ENCODE measurements around the gene RPIA. TPM values are rescaled to one million over a fixed set of nuclear protein-coding genes. Genes with fewer than 3 reads are reported as not detected.
"Not testable (repeated sequence)": the region's sequence is repeated elsewhere in the genome, so short reads cannot be mapped to it uniquely, and the experiment has no call there.

Gene RPIA
- polyA plus RNA-seq, 2 of the 4 experiments (the other 2 are of a cell fraction), result 23.3 to 27.0 TPM

- TF ChIP-seq ATOH8 (CRISPR knock-in tag; IDR thresholded peaks at IDR 0.05; ENCODE audit: low read depth) (peak; percentile 48; the same call in 1 of the 2 replicates), MAX (IDR thresholded peaks at IDR 0.05) (peak; percentile 98), REST (IDR thresholded peaks at IDR 0.05) (peak; percentile 48), JUN (IDR thresholded peaks at IDR 0.05) (peak; percentile 82 to 86; a peak in 4 of 5 replicates), CBX8 (IDR thresholded peaks at IDR 0.05) (no peak), CBX2 (IDR thresholded peaks at IDR 0.05; ENCODE audit: borderline replicate concordance, low read depth) (no peak), SMC3 (IDR thresholded peaks at IDR 0.05) (peak; percentile 31; the same call in 1 of the 3 replicates), NR3C1 (IDR thresholded peaks at IDR 0.05) (no peak)
These were observed at the start of gene RPIA (continued) for GRCh38 chr2:88691339-88692183.

GRCh38 chr2:88642278-88642677, 49.2 kb upstream of the RPIA start:
- H3K27ac ChIP-seq, result no peak overlapping the region
- WGBS (ENCODE audit: missing lambda C conversion rate), result 17% methylated on average over 3 of the region's 3 CpGs
- FAIRE-seq, result no peak
- H3K4me2 ChIP-seq, result no peak overlapping the region
- no peak for ATAC-seq
- POLR2A ChIA-PET, result interaction anchor here (0.7 kb wide), 1 partner anchor 15 kb away, joined by 3 read pairs; no protein-coding TSS in a partner anchor
- TF ChIP-seq ZSCAN20 (CRISPR knock-in tag; IDR thresholded peaks at IDR 0.05) (no peak), NFE2L2 (conservative IDR thresholded peaks at IDR 0.05; ENCODE audit: low read length) (no peak), CBX8 (IDR thresholded peaks at IDR 0.05) (no peak), PHF8 (IDR thresholded peaks at IDR 0.05; ENCODE audit: borderline replicate concordance, low read depth) (no peak), JUN (IDR thresholded peaks at IDR 0.05) (no peak), USF2 (IDR thresholded peaks at IDR 0.05) (no peak), HOXB13 (CRISPR knock-in tag; IDR thresholded peaks at IDR 0.05; ENCODE audit: low read depth) (no peak), SREBF2 (IDR thresholded peaks at IDR 0.05) (no peak)
- no peaks in the 10 kb centered on the region for H3K9me3 ChIP-seq
- DNase-seq (ENCODE audit: low read depth in 1 of 2, low spot score in 1 of 2), result no peak
- H3K4me3 ChIP-seq, result no peak overlapping the region
- no peaks in the 10 kb centered on the region for H3K4me1 ChIP-seq
- CTCF ChIA-PET, result interaction anchor here (0.6 to 3.0 kb wide), 4 partner anchors 15 to 171 kb away, joined by 3 to 21 read pairs (median 3); no protein-coding TSS in a partner anchor

- H3K9me3 ChIP-seq; H3K4me3 ChIP-seq; DNase-seq (ENCODE audit: low read depth in 1 of 2, low spot score in 1 of 2); H3K4me2 ChIP-seq; ATAC-seq; FAIRE-seq; POLR2A ChIA-PET; H3K4me1 ChIP-seq; H3K27ac ChIP-seq: not testable (repeated sequence)
- CTCF ChIA-PET, result interaction anchor here (0.6 to 2.9 kb wide), 3 partner anchors 24 to 105 kb away, joined by 3 to 9 read pairs (median 3); no protein-coding TSS in a partner anchor
- WGBS (ENCODE audit: missing lambda C conversion rate), result 5% methylated on average over 2 of the region's 2 CpGs
These were observed 46.1 kb upstream of the RPIA start for GRCh38 chr2:88645291-88645882.

Measured in A549 (cell line).